Brain microvascular endothelial cell (primary cell): ENCODE measurements around the gene GALNT10.
A peak's percentile ranks its signal among the peaks of the same experiment; 100 is the strongest.

Source experiments
- DNase-seq: peaks from one replicate; pipeline ENCODE4 v3.0.0-alpha.2; 2020
- H3K27ac ChIP-seq: fragments of 250-450 bp; sonication (Bioruptor Pico); 2 replicates; pipeline ENCODE4 v1.5.1; 2020; ENCODE audit warnings: mild to moderate bottlenecking, moderate library complexity
- H3K27me3 ChIP-seq: fragments of 250-450 bp; sonication (Bioruptor Pico); replicated peaks from 2 replicates; pipeline ENCODE4 v1.5.1; 2020; ENCODE audit warnings: mild to moderate bottlenecking
- H3K36me3 ChIP-seq: fragments of 250-450 bp; sonication (Bioruptor Pico); replicated peaks from 2 replicates; pipeline ENCODE4 v1.5.1; 2020; ENCODE audit warnings: mild to moderate bottlenecking
- H3K4me3 ChIP-seq: 2 replicates; pipeline ENCODE4 v1.5.1; 2011; ENCODE audit warnings: low read depth, mild to moderate bottlenecking, control low read depth, low read length, moderate library complexity
- in situ Hi-C: cut with HindIII; loops from 2 replicates; pipeline ENCODE4 v1.10.0; 2017; ENCODE audit warnings: low sequenced_read_pairs, low pct_ligation_motif_present
- TF ChIP-seq, protein P1 (sequence below): IDR thresholded peaks from 2 replicates; pipeline ENCODE4 v1.5.1; 2011; ENCODE audit warnings: low read depth, mild to moderate bottlenecking, moderate library complexity, low read length, control low read depth, inconsistent platforms; ENCODE audit errors: missing control alignments

The GALNT10 gene

DNA sequence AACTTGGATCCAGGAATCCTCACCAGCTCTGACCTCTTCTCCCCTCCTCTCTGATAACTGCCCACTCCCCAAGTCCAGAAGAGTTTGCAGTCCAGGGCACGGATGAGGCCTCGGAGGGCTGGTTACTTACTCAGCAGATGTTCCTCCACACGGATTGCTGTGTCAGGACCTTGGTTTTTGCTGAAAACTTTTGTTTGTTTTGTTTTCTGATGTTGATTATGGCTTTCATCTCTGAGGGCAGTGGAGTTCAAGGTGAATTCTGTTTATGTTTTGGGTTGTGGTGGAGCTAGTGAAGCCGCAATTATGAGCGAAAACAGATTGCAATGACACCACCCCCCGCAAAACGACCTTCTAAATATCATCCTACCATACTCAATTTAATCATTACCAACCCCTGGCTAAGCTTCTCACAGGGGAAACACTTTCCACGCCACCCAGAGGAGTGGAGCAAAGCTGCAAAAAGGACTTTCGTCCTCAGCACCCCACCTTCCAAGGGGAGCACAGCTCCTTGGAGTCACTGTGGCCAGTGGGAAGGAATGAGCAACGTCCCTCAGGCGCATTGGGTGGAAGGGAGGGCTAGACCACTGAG is 162.5 kb downstream of the GALNT10 start:
- Histone ChIP-seq H3K36me3 (no peaks in the 10 kb centered on the region), H3K27me3 (no peaks in the 10 kb centered on the region), H3K4me3 (no peak overlapping the region), H3K27ac (no peak overlapping the region)
- TF ChIP-seq, protein P1, sequence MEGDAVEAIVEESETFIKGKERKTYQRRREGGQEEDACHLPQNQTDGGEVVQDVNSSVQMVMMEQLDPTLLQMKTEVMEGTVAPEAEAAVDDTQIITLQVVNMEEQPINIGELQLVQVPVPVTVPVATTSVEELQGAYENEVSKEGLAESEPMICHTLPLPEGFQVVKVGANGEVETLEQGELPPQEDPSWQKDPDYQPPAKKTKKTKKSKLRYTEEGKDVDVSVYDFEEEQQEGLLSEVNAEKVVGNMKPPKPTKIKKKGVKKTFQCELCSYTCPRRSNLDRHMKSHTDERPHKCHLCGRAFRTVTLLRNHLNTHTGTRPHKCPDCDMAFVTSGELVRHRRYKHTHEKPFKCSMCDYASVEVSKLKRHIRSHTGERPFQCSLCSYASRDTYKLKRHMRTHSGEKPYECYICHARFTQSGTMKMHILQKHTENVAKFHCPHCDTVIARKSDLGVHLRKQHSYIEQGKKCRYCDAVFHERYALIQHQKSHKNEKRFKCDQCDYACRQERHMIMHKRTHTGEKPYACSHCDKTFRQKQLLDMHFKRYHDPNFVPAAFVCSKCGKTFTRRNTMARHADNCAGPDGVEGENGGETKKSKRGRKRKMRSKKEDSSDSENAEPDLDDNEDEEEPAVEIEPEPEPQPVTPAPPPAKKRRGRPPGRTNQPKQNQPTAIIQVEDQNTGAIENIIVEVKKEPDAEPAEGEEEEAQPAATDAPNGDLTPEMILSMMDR: no peak
- in situ Hi-C loops: no loop called here
- DNase-seq: no peak

DNA sequence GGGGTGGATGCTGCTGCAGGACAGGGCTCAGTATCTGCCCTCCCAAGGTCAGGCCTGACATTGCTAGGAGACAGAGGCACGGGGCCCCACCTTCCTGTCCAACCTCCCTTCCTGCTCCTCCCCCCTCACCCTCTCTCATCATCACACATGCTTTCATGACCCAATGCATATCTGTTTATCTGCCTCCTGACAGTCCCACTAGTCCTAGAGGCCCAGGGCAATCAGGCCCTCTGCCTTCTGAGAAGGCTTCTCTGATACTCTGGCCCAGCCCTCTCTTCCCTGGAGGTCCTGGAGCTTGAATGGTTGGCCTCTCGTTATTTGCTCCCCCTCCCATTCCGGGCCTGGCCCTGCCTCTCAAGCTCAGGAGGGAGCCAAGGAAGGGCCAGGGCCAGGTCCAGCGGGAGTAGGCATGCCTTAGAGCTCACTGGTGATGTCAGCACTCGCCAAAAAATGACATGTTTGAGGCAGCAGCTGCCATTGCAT is 164.6 kb downstream of the GALNT10 start:
- H3K27ac ChIP-seq: no peak overlapping the region
- H3K36me3 ChIP-seq: no peaks in the 10 kb centered on the region
- in situ Hi-C loops: no loop called here
- TF ChIP-seq, protein P1: no peak
- no peak for DNase-seq
- no peak overlapping the region for H3K4me3 ChIP-seq
- H3K27me3 ChIP-seq: no peaks in the 10 kb centered on the region

DNA sequence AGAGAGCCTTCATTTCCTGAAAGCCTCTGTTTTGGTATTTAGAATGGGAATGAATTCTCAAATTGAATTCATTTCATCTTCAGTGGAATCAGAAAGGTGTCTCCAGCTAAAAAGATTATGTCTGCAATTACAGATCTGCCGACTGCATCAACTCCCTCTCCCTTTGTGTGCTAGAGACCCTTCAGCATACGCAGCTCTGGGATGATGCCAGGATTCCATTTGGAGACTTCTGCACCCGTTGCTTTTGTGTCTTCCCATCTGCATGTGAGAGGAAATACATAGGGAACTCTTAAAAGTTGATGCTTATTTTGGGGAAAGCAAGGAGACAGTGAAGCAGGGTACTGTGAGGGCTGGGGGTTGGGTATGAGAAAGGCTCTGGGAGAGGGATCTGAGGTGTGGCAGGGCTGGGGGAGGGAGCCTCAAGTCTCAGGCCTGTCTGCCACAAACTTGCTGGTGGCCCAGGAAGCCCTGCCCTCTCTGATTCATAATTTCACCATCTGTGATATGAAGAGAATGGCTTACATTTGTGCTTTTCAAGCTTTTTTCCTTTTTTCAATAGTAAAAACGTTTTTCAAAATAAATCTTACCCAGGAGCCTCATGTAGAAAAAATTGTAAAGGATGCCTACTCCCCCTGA is 165.6 kb downstream of the GALNT10 start:
- DNase-seq: peak; percentile 58
- in situ Hi-C loops: no loop called here
- H3K27me3 ChIP-seq: no peaks in the 10 kb centered on the region
- TF ChIP-seq, protein P1: no peak
- peak overlapping the region; percentile 17 for H3K27ac ChIP-seq
- H3K4me3 ChIP-seq: no peak overlapping the region
- no peaks in the 10 kb centered on the region for H3K36me3 ChIP-seq

DNA sequence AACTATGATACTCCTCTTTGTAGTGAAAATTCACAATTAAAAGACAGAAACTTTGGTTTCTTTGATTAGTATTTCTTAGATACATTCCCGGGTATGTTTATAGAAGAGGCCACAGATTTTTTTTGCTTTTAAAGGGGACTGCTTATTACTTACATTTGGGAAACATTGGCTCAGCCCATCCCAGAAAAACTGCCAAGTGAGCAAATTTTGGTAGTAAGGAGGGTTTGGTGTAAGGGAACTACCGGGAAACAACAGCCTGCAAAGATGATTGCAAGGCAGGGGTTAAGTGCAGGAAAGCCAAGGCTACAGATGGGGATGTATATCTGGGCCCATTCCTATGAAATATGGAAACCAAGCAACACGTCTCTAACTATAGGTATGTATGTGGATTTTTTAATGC is 166.4 kb downstream of the GALNT10 start:
- TF ChIP-seq, protein P1: no peak
- DNase-seq: no peak
- in situ Hi-C loops: no loop called here
- no peaks in the 10 kb centered on the region for H3K36me3 ChIP-seq
- H3K27me3 ChIP-seq: no peaks in the 10 kb centered on the region
- no peak overlapping the region for H3K4me3 ChIP-seq
- no peak overlapping the region for H3K27ac ChIP-seq

DNA sequence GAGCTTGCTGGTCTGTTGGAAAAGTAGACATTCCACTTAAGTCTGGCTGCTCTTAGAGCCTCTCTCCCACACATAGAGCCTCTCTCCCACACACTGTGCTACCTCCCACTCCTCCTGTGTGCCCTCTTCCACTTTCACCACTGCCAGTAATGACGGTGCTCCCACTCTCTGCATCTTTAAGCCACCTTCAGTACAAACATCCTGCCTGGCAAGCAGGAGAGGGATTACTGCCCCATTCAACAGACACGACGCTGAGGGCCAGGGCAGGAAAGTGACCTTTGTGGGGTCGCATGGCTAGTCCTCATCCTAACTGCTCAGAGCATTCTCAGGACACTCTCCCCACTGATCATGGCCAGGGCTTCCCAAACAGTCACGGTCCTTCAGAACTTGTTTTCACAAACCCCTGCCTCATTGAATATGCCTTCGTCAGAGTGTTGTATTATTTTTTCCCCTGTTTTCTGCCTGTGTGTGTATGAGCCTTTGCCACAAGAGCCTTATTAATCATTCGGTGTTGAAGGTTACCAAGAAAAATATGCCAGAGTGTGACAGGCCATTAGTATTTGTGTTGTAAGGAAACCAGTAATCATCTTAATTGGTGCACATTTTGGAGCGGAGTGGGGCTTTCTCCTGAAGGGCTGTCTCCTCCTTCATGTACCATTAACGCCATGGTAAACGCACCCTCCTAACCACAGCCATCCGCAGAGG is 168.1 kb downstream of the GALNT10 start:
- TF ChIP-seq, protein P1: no peak
- no peak for DNase-seq
- Histone ChIP-seq H3K4me3 (no peak overlapping the region), H3K36me3 (no peaks in the 10 kb centered on the region), H3K27ac (peak overlapping the region; percentile 22), H3K27me3 (no peaks in the 10 kb centered on the region)
- in situ Hi-C loops: no loop called here
